PC-3 (cell line): Measurements from ENCODE around the gene MEG3.

Experiments
- EZH2 ChIP-seq: fragments of 300-600 bp; sonication (generic); IDR thresholded peaks from one replicate; pipeline ENCODE4 v1.6.1; 2017; ENCODE audit warnings: antibody characterized with exemption, mild to moderate bottlenecking, low read length; ENCODE audit not compliant: unreplicated experiment
- EZH2phosphoT487 ChIP-seq: fragments of 300-600 bp; sonication (generic); IDR thresholded peaks from 2 replicates; pipeline ENCODE4 v1.6.1; 2018; ENCODE audit warnings: mild to moderate bottlenecking, antibody characterized with exemption, low read length, borderline replicate concordance
- TF ChIP-seq, protein P1 (sequence below): fragments of 300-600 bp; sonication (generic); conservative IDR thresholded peaks from 2 replicates; pipeline ENCODE4 v1.5.1; 2017; ENCODE audit warnings: antibody characterized with exemption, low read depth, mild to moderate bottlenecking, low read length

DNA sequence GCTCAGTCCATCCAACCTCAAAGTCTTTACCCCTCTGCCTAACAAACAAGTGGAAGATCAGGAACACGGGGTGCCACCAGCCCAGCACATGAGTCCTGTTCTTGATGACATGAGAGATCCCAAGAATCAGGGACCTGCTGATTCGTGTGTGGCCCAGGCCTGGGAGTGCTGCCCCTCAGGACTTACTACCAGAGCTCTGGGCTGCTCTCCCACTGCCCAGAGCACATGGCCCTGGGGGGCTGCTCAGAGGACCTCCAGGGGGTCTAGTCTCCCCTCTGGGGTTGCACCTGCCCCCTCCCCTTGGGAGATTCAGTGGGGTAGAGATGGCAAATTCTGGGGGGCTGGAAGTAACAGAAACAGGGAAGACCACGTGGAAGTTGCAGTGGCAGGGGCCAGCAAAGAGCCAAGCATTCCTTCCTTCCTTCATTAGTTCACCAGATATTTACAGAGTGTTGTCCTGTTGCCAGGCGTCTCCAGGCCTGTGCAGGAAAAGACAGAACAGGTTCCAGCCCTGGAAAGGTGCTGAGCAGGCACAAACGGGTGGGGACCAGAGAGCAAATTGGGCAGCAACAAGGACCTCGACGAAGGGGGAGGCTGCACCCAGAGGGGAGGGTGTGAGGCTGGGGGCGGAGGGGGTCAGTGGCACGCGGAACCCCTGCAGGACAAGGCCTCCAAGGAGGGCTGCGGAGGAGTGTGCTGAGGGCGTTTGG, 45.1 kb upstream of the MEG3 start:
- TF ChIP-seq, protein P1, sequence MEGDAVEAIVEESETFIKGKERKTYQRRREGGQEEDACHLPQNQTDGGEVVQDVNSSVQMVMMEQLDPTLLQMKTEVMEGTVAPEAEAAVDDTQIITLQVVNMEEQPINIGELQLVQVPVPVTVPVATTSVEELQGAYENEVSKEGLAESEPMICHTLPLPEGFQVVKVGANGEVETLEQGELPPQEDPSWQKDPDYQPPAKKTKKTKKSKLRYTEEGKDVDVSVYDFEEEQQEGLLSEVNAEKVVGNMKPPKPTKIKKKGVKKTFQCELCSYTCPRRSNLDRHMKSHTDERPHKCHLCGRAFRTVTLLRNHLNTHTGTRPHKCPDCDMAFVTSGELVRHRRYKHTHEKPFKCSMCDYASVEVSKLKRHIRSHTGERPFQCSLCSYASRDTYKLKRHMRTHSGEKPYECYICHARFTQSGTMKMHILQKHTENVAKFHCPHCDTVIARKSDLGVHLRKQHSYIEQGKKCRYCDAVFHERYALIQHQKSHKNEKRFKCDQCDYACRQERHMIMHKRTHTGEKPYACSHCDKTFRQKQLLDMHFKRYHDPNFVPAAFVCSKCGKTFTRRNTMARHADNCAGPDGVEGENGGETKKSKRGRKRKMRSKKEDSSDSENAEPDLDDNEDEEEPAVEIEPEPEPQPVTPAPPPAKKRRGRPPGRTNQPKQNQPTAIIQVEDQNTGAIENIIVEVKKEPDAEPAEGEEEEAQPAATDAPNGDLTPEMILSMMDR: no peak
- TF ChIP-seq EZH2phosphoT487: no peak
- no peak for TF ChIP-seq EZH2
